Smooth muscle cell (in vitro differentiated cells): ENCODE data around the gene ZC3H12D. TPM values are rescaled to one million over a fixed set of nuclear protein-coding genes. Genes with fewer than 3 reads are reported as not detected.

Experiments
- DNase-seq: peaks from one replicate; lab custom pipeline; 2025; ENCODE audit not compliant: unreplicated experiment; lab: John Stamatoyannopoulos, UW
- H2AFZ ChIP-seq: fragments of 200-600 bp; sonication (generic); 2 replicates; pipeline ENCODE4 v1.6.0; 2016; ENCODE audit warnings: antibody characterized with exemption, low read depth, mild to moderate bottlenecking
- H3F3A ChIP-seq: fragments of 200-600 bp; sonication (generic); 2 replicates; pipeline ENCODE4 v1.6.0; 2017; ENCODE audit warnings: antibody characterized with exemption, low read depth
- H3K27ac ChIP-seq: fragments of 200-600 bp; sonication (generic); 2 replicates; pipeline ENCODE4 v1.5.1; 2016; ENCODE audit warnings: low read depth, mild to moderate bottlenecking
- H3K27me3 ChIP-seq: fragments of 200-600 bp; sonication (generic); 2 replicates; pipeline ENCODE4 v1.6.1; 2016; ENCODE audit warnings: low read depth, mild to moderate bottlenecking
- H3K36me3 ChIP-seq: fragments of 200-600 bp; sonication (generic); 2 replicates; pipeline ENCODE4 v1.5.1; 2016; ENCODE audit warnings: low read depth
- H3K4me1 ChIP-seq: fragments of 200-600 bp; sonication (generic); 2 replicates; pipeline ENCODE4 v1.5.1; 2016; ENCODE audit warnings: low read depth
- H3K4me2 ChIP-seq: fragments of 200-600 bp; sonication (generic); 2 replicates; pipeline ENCODE4 v1.6.0; 2016; ENCODE audit warnings: mild to moderate bottlenecking
- H3K4me3 ChIP-seq: fragments of 200-600 bp; sonication (generic); 2 replicates; pipeline ENCODE4 v1.5.1; 2016; ENCODE audit warnings: mild to moderate bottlenecking
- H3K79me2 ChIP-seq: fragments of 200-600 bp; sonication (generic); 2 replicates; pipeline ENCODE4 v1.6.0; 2016; ENCODE audit warnings: low read depth, mild to moderate bottlenecking
- H3K9ac ChIP-seq: fragments of 200-600 bp; sonication (generic); 2 replicates; pipeline ENCODE4 v1.6.0; 2016; ENCODE audit warnings: low read depth
- H3K9me3 ChIP-seq: fragments of 200-600 bp; sonication (generic); replicated peaks from 2 replicates; pipeline ENCODE4 v1.5.1; 2016; ENCODE audit warnings: low read depth
- H4K20me1 ChIP-seq: fragments of 200-600 bp; sonication (generic); 2 replicates; pipeline ENCODE4 v1.6.0; 2016; ENCODE audit warnings: low read depth
- WGBS: methylation state at CpG from one replicate; pipeline ENCODE4 v1.1.7; 2016; ENCODE audit warnings: low lambda C conversion rate; 5-methylcytosine and 5-hydroxymethylcytosine counted together
- polyA plus RNA-seq: library from polyadenylated mRNA; unstranded; fragments of >200 nt; fragmentation: Nextera tagmentation; extraction: Ambion mirVana; gene quantifications from 2 replicates; pipeline ENCODE4 v1.2.1, GENCODE V29; 2016
- total RNA-seq: library from RNA; depleted of rRNA; stranded (reverse); fragments of >200 nt; gene quantifications from 2 replicates; pipeline ENCODE4 v1.2.3, GENCODE V29; 2014
- TF ChIP-seq, protein P1 (sequence below): fragments of 200-600 bp; sonication (generic); IDR thresholded peaks from 2 replicates; pipeline ENCODE4 v1.5.1; 2017; ENCODE audit warnings: borderline replicate concordance, mild to moderate bottlenecking, antibody characterized with exemption; ENCODE audit not compliant: insufficient read depth, poor library complexity, severe bottlenecking

The ZC3H12D gene
- total and polyA plus RNA-seq, 2 experiments from 2014 or later = not detected

DNA sequence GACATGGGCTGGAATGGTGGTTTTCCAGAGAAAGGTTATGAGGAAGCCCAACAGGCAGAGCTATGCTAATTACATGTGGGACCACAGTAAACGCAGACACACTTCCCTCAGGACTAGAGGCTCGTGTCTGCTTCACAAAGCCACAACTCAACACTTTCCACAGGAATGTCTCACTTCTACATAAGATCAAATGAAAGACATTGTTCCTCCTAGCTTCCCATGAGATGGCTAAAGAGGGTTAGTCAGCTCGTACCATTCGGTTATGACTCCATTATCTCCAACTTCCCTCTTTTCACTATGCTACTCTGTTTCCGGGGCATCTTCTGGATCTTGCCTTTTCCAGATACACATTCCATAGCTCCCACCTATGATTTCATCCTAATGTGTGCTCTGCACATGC lies 29.1 kb upstream of the ZC3H12D start:
- Histone ChIP-seq H3K27ac (no peak overlapping the region), H3K9ac (no peak overlapping the region), H3F3A (peaks cover 6% of the 10 kb centered on the region), H3K9me3 (no peaks in the 10 kb centered on the region), H3K4me2 (no peak overlapping the region), H3K4me3 (no peak overlapping the region), H4K20me1 (peaks cover 31% of the 10 kb centered on the region), H3K4me1 (no peaks in the 10 kb centered on the region), H3K79me2 (no peaks in the 10 kb centered on the region), H2AFZ (no peak overlapping the region), H3K36me3 (no peaks in the 10 kb centered on the region), H3K27me3 (no peaks in the 10 kb centered on the region)
- no peak for DNase-seq
- TF ChIP-seq, protein P1, sequence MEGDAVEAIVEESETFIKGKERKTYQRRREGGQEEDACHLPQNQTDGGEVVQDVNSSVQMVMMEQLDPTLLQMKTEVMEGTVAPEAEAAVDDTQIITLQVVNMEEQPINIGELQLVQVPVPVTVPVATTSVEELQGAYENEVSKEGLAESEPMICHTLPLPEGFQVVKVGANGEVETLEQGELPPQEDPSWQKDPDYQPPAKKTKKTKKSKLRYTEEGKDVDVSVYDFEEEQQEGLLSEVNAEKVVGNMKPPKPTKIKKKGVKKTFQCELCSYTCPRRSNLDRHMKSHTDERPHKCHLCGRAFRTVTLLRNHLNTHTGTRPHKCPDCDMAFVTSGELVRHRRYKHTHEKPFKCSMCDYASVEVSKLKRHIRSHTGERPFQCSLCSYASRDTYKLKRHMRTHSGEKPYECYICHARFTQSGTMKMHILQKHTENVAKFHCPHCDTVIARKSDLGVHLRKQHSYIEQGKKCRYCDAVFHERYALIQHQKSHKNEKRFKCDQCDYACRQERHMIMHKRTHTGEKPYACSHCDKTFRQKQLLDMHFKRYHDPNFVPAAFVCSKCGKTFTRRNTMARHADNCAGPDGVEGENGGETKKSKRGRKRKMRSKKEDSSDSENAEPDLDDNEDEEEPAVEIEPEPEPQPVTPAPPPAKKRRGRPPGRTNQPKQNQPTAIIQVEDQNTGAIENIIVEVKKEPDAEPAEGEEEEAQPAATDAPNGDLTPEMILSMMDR = no peak
- WGBS = 30% methylated on average over 5 of the region's 5 CpGs

DNA sequence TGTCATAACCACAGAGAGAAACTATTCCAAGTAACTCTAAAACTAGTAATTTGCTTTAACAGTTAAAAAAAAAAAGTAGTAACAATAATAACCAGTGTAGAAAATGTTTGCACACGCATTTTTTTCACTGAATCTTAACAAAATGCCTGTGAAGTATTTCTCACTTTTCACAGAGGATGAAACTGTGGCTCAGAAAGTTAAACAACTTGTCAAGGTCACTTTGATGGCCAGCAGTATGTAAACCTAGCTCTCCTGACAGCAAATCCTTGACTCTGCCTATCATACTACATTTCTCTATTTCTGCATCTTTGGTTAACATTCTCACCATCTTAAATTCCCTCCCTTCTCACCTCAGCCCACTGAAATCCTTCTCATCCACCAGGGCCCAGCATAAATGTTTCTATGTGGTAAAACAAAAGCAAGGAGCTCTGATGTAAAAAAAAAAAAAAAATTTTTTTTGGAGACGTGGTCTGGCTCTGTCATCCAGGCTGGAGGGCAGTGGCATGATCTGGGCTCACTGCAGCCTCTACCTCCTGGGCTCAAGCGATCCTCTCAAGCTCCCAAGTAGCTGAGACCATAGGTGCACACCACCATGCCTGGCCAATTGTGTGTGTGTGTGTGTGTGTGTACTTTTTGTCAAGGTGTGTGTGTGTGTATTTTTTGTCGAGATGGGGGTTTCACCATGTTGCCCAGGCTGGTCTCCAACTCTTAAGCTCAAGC lies 26.1 kb upstream of the ZC3H12D start:
- no peaks in the 10 kb centered on the region for H3K27me3 ChIP-seq
- H3K27ac ChIP-seq = no peak overlapping the region
- H4K20me1 ChIP-seq = peaks cover 40% of the 10 kb centered on the region
- peaks cover 6% of the 10 kb centered on the region for H3F3A ChIP-seq
- no peak overlapping the region for H3K4me2 ChIP-seq
- DNase-seq = no peak
- no peak overlapping the region for H3K9ac ChIP-seq
- H3K4me1 ChIP-seq = no peaks in the 10 kb centered on the region
- TF ChIP-seq, protein P1 = no peak
- H3K79me2 ChIP-seq = no peaks in the 10 kb centered on the region
- no peaks in the 10 kb centered on the region for H3K9me3 ChIP-seq
- no peaks in the 10 kb centered on the region for H3K36me3 ChIP-seq
- H3K4me3 ChIP-seq = no peak overlapping the region
- WGBS = 91% methylated on average over 4 of the region's 4 CpGs
- no peak overlapping the region for H2AFZ ChIP-seq

DNA sequence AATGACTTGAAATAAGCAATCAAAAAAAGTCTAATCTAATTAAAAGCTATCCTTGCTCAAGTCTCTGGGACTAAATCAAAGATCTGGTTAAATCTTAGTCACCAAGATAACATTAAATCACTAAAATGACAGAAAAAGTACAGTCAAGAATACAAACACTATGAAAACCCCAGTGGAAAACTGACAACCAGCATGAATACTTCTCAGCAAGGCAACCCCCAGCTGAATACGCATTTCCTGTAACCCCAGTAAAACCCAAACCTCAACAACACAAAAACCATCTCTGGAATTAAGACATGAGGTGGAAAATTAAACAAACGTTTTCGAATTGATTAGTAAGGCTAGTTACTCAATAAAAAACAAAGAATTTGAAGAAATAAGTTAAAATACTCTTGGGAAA lies 23.7 kb upstream of the ZC3H12D start:
- Histone ChIP-seq H2AFZ (no peak overlapping the region), H3K4me2 (no peak overlapping the region), H3K4me3 (no peak overlapping the region), H3K27ac (no peak overlapping the region), H4K20me1 (peaks cover 37% of the 10 kb centered on the region), H3K9ac (no peak overlapping the region), H3K4me1 (no peaks in the 10 kb centered on the region), H3F3A (peaks cover 6% of the 10 kb centered on the region), H3K27me3 (no peaks in the 10 kb centered on the region), H3K36me3 (peaks cover 5% of the 10 kb centered on the region), H3K79me2 (no peaks in the 10 kb centered on the region), H3K9me3 (no peaks in the 10 kb centered on the region)
- WGBS = 84% methylated on average over 3 of the region's 3 CpGs
- DNase-seq = no peak
- TF ChIP-seq, protein P1 = no peak

DNA sequence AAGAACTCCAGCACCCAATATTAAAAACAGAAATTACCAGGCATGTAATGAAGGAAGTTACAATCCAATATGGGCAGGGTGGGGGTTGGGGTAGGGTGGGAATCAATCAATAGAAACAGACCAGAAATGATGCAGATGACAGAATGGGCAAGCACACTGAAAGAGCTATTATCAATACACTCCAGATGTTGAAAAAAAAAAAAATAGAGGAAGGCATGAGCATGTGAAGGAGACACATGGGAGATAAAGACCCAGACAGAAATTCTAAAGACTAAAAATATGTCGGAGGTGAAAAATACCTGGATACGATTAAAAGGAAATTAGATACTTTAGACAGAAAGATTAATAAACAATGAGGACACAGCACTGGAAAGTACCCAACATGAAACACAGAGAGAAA lies 19.1 kb upstream of the ZC3H12D start:
- Histone ChIP-seq H3K4me1 (no peaks in the 10 kb centered on the region), H3K4me2 (no peak overlapping the region), H2AFZ (no peak overlapping the region), H3F3A (peaks cover 2% of the 10 kb centered on the region), H3K9ac (no peak overlapping the region), H3K4me3 (no peak overlapping the region), H4K20me1 (peaks cover 26% of the 10 kb centered on the region), H3K9me3 (no peaks in the 10 kb centered on the region), H3K36me3 (peaks cover 5% of the 10 kb centered on the region), H3K27me3 (no peaks in the 10 kb centered on the region), H3K79me2 (no peaks in the 10 kb centered on the region), H3K27ac (no peak overlapping the region)
- TF ChIP-seq, protein P1 = no peak
- 98% methylated on average over 2 of the region's 2 CpGs for WGBS
- no peak for DNase-seq
